Activated T-cell treated with anti-CD3 and anti-CD28 coated beads, Interleukin-2, amount 50 U/mL, for 4 hours (primary cell): Measurements from ENCODE around the gene FAM161B. TPM values are rescaled to one million over a fixed set of nuclear protein-coding genes. Genes with fewer than 3 reads are reported as not detected.

ENCODE experiments used
- total RNA-seq, 3 donors: library from RNA; stranded (reverse); gene quantifications; one replicate each; pipeline ENCODE4 v1.2.1, GENCODE V29; 2021

Gene FAM161B
- total RNA-seq, 3 donors from 2014 or later, result 1.2 to 1.4 (median 1.3) TPM

Other genes with a start within 250 kb of the FAM161B start
- 10 to 100 TPM; 41.0 to 55.2 (median 50.8) TPM for gene PNMA1, start 235.7 kb downstream of the FAM161B start, total RNA-seq
- gene PTGR2, start 98.3 kb downstream of the FAM161B start, total RNA-seq, result 1 to 10 TPM; 2.5 to 3.8 (median 3.3) TPM
- gene ZNF410, start 63.2 kb downstream of the FAM161B start, total RNA-seq, result 10 to 100 TPM; 45.8 to 54.9 (median 54.5) TPM
- 10 to 100 TPM; 17.4 to 20.7 (median 19.4) TPM for gene COQ6, start 208 bp upstream of the FAM161B start, total RNA-seq
- gene ENTPD5, start 69.2 kb upstream of the FAM161B start, total RNA-seq, result 1 to 10 TPM; 5.2 to 6.3 (median 5.9) TPM
- 1 to 10 TPM; 1.4 to 1.6 (median 1.5) TPM for gene BBOF1, start 69.3 kb upstream of the FAM161B start, total RNA-seq
- gene ALDH6A1, start 134.4 kb upstream of the FAM161B start, total RNA-seq, result 1 to 10 TPM; 2.3 to 4.1 (median 2.9) TPM
- 10 to 100 TPM; 16.9 to 20.2 (median 17.3) TPM for gene LIN52, start 134.9 kb upstream of the FAM161B start, total RNA-seq